H1 (cell line): Measurements from ENCODE around the gene ABHD14A. TPM values are rescaled to one million over a fixed set of nuclear protein-coding genes. Genes with fewer than 3 reads are reported as not detected.

Experiments used
- POLR2AphosphoS5 ChIP-seq: IDR thresholded peaks from 2 replicates; pipeline ENCODE4 v1.6.1; 2011; ENCODE audit warnings: low read depth, low read length
- YY1 ChIP-seq: IDR thresholded peaks from 2 replicates; pipeline ENCODE4 v1.6.1; 2011; ENCODE audit warnings: low read depth, mild to moderate bottlenecking, low read length
- polyA plus RNA-seq, 7 experiments: library from polyadenylated mRNA; depleted of rRNA in 3 of 7; stranded (reverse) in 5 of 7; unstranded in 2 of 7; fragments of >200 nt in 5 of 7; fragments of 200-250 nt in 2 of 7; gene quantifications; 1 replicate in 5 of 7; 2 replicates in 1 of 7; 4 replicates in 1 of 7; pipeline versions ENCODE4 v1.2.1 to v1.2.3, GENCODE V29; 2011 to 2013; ENCODE audit warnings: missing spikeins in 2 of 7, mixed read lengths in 2 of 7
- total RNA-seq: library from RNA; stranded (reverse); fragmentation: NEBNext Ultra II Directional; extraction: Animal tissue kit (Norgen Biotek cat#: 25700); gene quantifications from 2 replicates; pipeline ENCODE4 v1.2.1, GENCODE V29; 2021

The ABHD14A gene
- total and polyA plus RNA-seq, 2 of the 8 experiments (the other 6 are each of a cell fraction or from before 2014, with no cell fraction given): 4.6 to 9.8 TPM

DNA sequence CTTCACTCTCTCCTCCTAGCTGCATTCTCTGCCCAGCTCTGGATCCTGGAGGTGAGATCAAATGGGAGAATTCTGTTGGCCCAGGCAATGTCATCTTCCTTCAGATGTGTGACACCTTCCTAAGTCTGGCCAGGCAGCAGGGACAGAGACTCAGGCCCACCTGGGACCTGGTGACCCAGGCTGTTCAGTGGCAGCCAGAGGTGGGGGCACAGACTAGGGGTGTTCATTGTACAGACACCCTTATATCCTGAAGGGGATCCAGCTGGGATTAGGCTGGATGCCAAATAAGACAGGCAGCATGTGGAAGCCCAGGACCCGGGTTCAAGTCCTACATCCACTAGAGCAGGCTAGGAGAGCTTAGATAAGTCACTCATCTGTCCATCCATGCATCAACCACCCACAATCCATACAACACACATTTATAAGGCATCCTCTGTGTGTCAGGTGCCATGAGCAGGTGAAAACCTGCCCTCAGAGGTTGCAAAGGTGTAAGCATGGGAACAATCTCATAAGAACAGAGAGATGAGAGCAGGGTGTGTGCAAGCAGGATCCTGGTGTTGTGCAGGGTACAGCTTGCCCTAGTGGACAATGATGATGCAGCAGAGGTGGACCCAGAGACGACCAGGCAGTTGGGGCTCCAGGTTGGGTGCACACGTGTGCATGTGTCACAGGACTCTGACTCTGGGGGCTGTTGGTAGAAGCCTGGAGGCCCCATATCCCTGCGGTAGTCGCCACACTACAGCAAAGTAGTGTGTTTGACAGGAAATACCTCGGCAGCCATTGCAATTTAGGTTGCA is 39.1 kb downstream of the ABHD14A start (continued):
- TF ChIP-seq YY1 (no peak), POLR2AphosphoS5 (no peak)
